Mesenchymal stem cell (in vitro differentiated cells and primary cell): ENCODE results near the gene PNMA8A. TPM values are rescaled to one million over a fixed set of nuclear protein-coding genes. Genes with fewer than 3 reads are reported as not detected.

ENCODE experiments used
- DNase-seq: peaks from one replicate; pipeline ENCODE4 v3.0.0-alpha.2; 2013
- H2AFZ ChIP-seq: one replicate; pipeline ENCODE4 v1.6.1; 2013; ENCODE audit warnings: low read depth, mild to moderate bottlenecking, control low read depth, inconsistent platforms, low read length, moderate library complexity
- H2AK5ac ChIP-seq: 2 replicates; pipeline ENCODE4 v1.6.1; 2013; ENCODE audit warnings: low read length, moderate library complexity, mild to moderate bottlenecking, inconsistent platforms; ENCODE audit not compliant: severe bottlenecking
- H2BK120ac ChIP-seq: one replicate; pipeline ENCODE4 v1.6.1; 2013; ENCODE audit warnings: low read depth, mild to moderate bottlenecking, inconsistent platforms, low read length, moderate library complexity
- H2BK12ac ChIP-seq, 2 experiments: one replicate each; pipeline ENCODE4 v1.6.1; 2013; ENCODE audit warnings: inconsistent platforms in 2 of 2, low read length in 2 of 2, mild to moderate bottlenecking in 2 of 2, moderate library complexity in 2 of 2, control low read depth in 1 of 2
- H2BK15ac ChIP-seq: one replicate; pipeline ENCODE4 v1.6.1; 2013; ENCODE audit warnings: mild to moderate bottlenecking, low read depth, inconsistent platforms; ENCODE audit not compliant: poor library complexity, severe bottlenecking
- H2BK5ac ChIP-seq: 2 replicates; pipeline ENCODE4 v1.6.1; 2013; ENCODE audit warnings: low read depth, mild to moderate bottlenecking, low read length, control low read depth, inconsistent platforms; ENCODE audit not compliant: poor library complexity, severe bottlenecking
- H3K14ac ChIP-seq, 2 experiments: one replicate each; pipeline ENCODE4 v1.6.1; 2013; ENCODE audit warnings: inconsistent platforms in 2 of 2, low read length in 2 of 2, control low read depth in 1 of 2, mild to moderate bottlenecking in 1 of 2, moderate library complexity in 1 of 2
- H3K18ac ChIP-seq, 2 experiments: one replicate each; pipeline ENCODE4 v1.6.1; 2013; ENCODE audit warnings: inconsistent platforms in 2 of 2, low read length in 2 of 2, control low read depth in 1 of 2, low read depth in 1 of 2, mild to moderate bottlenecking in 1 of 2
- H3K23ac ChIP-seq, 2 experiments: one replicate each; pipeline ENCODE4 v1.6.1; 2013; ENCODE audit warnings: inconsistent platforms in 2 of 2, low read length in 2 of 2, mild to moderate bottlenecking in 2 of 2, moderate library complexity in 2 of 2, control low read depth in 1 of 2
- H3K27ac ChIP-seq: 2 replicates; pipeline ENCODE4 v1.5.1; 2013; ENCODE audit warnings: mild to moderate bottlenecking, moderate library complexity, low read length, control low read depth, inconsistent platforms; ENCODE audit not compliant: poor library complexity, severe bottlenecking
- H3K27me3 ChIP-seq, 2 experiments: 2 replicates each; pipeline versions ENCODE4 v1.6.1 to v1.7.0; 2013; ENCODE audit warnings: low read length in 2 of 2, mild to moderate bottlenecking in 2 of 2, moderate library complexity in 2 of 2, control low read depth in 1 of 2, inconsistent platforms in 1 of 2; ENCODE audit not compliant: control insufficient read depth in 1 of 2, insufficient read depth in 1 of 2
- H3K36me3 ChIP-seq, 2 experiments: 2 replicates each; pipeline versions ENCODE4 v1.6.1 to v1.7.0; 2013; ENCODE audit warnings: low read length in 2 of 2, control low read depth in 1 of 2, inconsistent platforms in 1 of 2, low read depth in 1 of 2, mild to moderate bottlenecking in 1 of 2; ENCODE audit not compliant: insufficient read depth in 2 of 2, control insufficient read depth in 1 of 2
- H3K4ac ChIP-seq, 2 experiments: one replicate each; pipeline ENCODE4 v1.6.1; 2013; ENCODE audit warnings: inconsistent platforms in 2 of 2, low read length in 2 of 2, mild to moderate bottlenecking in 2 of 2, moderate library complexity in 2 of 2, control low read depth in 1 of 2, low read depth in 1 of 2
- H3K4me1 ChIP-seq: 2 replicates; pipeline ENCODE4 v1.6.1; 2013; ENCODE audit warnings: low read depth, low read length, control low read depth; ENCODE audit not compliant: control insufficient read depth, insufficient read depth
- H3K4me2 ChIP-seq: 2 replicates; pipeline ENCODE4 v1.6.1; 2013; ENCODE audit warnings: low read length, mild to moderate bottlenecking, inconsistent platforms; ENCODE audit not compliant: poor library complexity, severe bottlenecking
- H3K4me3 ChIP-seq, 2 experiments: 2 replicates each; pipeline versions ENCODE4 v1.5.1 to v1.7.0; 2013; ENCODE audit warnings: low read length in 2 of 2, mild to moderate bottlenecking in 2 of 2, control low read depth in 1 of 2, low read depth in 1 of 2; ENCODE audit not compliant: insufficient read depth in 1 of 2
- H3K79me1 ChIP-seq: replicated peaks from 2 replicates; pipeline ENCODE4 v1.6.1; 2013; ENCODE audit warnings: mild to moderate bottlenecking, control low read depth, low read length, inconsistent platforms; ENCODE audit not compliant: poor library complexity, severe bottlenecking
- H3K9ac ChIP-seq: 2 replicates; pipeline ENCODE4 v1.7.0; 2013; ENCODE audit warnings: mild to moderate bottlenecking, low read length, moderate library complexity
- H3K9me3 ChIP-seq: 2 replicates; pipeline ENCODE4 v1.7.0; 2013; ENCODE audit warnings: mild to moderate bottlenecking, low read length; ENCODE audit not compliant: control insufficient read depth
- H4K8ac ChIP-seq: one replicate; pipeline ENCODE4 v1.6.1; 2013; ENCODE audit warnings: inconsistent platforms, mild to moderate bottlenecking, low read length, moderate library complexity
- H4K91ac ChIP-seq: one replicate; pipeline ENCODE4 v1.6.1; 2013; ENCODE audit warnings: mild to moderate bottlenecking, low read length, inconsistent platforms
- WGBS: methylation state at CpG from one replicate; pipeline ENCODE4 v1.1.7; 2013; ENCODE audit warnings: mixed read lengths; 5-methylcytosine and 5-hydroxymethylcytosine counted together
- polyA plus RNA-seq, 2 experiments: library from polyadenylated mRNA; stranded (reverse); fragments of 200-250 nt; gene quantifications; one replicate each; pipeline ENCODE4 v1.2.3, GENCODE V29; 2013

The PNMA8A gene, protein sequence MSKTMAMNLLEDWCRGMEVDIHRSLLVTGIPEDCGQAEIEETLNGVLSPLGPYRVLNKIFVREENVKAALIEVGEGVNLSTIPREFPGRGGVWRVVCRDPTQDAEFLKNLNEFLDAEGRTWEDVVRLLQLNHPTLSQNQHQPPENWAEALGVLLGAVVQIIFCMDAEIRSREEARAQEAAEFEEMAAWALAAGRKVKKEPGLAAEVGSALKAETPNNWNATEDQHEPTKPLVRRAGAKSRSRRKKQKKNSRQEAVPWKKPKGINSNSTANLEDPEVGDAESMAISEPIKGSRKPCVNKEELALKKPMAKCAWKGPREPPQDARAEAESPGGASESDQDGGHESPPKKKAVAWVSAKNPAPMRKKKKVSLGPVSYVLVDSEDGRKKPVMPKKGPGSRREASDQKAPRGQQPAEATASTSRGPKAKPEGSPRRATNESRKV
- polyA plus RNA-seq (2013, experiment 1 of 2): 13.7 TPM
- 14.5 TPM for polyA plus RNA-seq (2013, experiment 2 of 2)

DNA sequence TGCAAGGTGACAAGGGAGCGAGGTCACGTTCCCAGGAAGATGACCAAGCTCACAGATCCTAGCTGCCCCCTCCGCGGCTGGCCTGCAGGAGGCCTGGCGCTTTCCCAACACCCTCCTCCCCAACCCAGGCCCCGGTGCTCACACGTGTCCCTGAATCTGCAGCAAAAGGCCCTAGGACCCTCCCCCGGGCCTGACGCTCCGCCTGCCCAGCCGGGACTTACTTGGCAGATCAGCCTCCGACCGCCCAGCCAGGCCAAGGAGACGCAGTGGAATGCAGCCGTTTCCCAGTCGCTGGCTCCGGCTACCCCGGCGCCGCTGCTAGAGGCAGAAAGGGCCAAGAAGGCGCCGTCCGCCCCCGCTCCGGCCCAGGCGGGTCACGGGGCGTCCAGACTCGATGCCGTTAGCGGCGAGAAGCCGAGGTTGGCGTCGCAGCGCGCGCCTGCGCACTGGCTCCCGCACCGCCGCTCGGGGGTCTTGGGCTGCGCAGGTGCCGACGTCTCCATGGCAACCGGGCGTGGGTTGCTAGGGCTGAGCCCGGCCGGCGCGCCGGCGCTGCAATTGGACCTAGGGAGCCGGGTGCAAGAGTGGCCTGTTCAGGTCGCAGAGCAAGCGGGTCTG is at the start of gene PNMA8A:
PNMA8A (minus strand) TSS at position 448 of the 618 bp plus-strand sequence. CDS start 528 bp downstream, outside the sequence.
- Histone ChIP-seq H3K27ac (peak within 1 kb of the TSS; percentile 46), H3K9me3 (no peaks in the 10 kb centered on the region), H3K14ac (peak within 1 kb of the TSS in 1 of 2 experiments; percentile 90), H2BK5ac (peak within 1 kb of the TSS; percentile 32), H2BK120ac (peak within 1 kb of the TSS; percentile 21), H4K8ac (peak within 1 kb of the TSS; percentile 94), H3K23ac (peak within 1 kb of the TSS in 1 of 2 experiments; percentile 5), H2BK15ac (peak within 1 kb of the TSS; percentile 87), H3K36me3 (peaks cover 0 to 24% of the 10 kb centered on the region in 2 experiments), H2AFZ (peak within 1 kb of the TSS; percentile 60), H3K79me1 (peaks cover 19% of the 10 kb centered on the region), H3K9ac (peak within 1 kb of the TSS; percentile 72), H4K91ac (peak within 1 kb of the TSS; percentile 78), H3K4me2 (peak within 1 kb of the TSS; percentile 95), H3K27me3 (no peaks in the 10 kb centered on the region), H3K4me1 (peaks cover 21% of the 10 kb centered on the region), H2AK5ac (peak within 1 kb of the TSS; percentile 23), H3K4me3 (peak within 1 kb of the TSS; percentile 61 to 65), H3K18ac (peak within 1 kb of the TSS; percentile 48 to 97), H2BK12ac (peak within 1 kb of the TSS in 1 of 2 experiments; percentile 74), H3K4ac (peak within 1 kb of the TSS; percentile 76 to 78)
- peak; percentile 84 for DNase-seq
- 2% methylated on average over 57 of the region's 57 CpGs for WGBS

DNA sequence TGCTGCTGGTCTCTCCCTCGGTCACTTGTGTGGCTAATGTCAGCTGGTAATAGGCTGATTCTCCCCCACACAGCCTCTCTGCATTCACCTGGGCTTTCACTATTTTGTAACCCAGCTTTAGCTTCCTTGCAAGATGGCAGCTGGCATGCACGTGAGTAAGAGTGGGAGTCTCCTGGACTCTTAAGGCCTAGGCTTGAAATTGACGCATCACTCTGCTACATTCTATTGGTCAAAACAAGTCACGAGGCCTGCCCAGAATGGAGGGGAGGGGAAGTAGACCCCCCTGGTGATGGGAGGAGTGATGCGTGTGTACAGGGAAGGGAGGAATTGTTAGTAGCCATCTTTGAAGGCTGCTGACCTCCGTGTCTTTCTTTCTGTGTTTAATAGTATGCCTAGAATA is 49.3 kb upstream of the PNMA8A start:
- no peak overlapping the region for H3K4me2 ChIP-seq
- no peak overlapping the region for H2BK120ac ChIP-seq
- no peak overlapping the region for H3K14ac ChIP-seq
- DNase-seq: no peak
- H2AFZ ChIP-seq: no peak overlapping the region
- H3K18ac ChIP-seq: no peak overlapping the region
- H3K9me3 ChIP-seq: no peaks in the 10 kb centered on the region
- no peak overlapping the region for H3K4me3 ChIP-seq
- no peaks in the 10 kb centered on the region for H3K4me1 ChIP-seq
- peaks cover 0 to 9% of the 10 kb centered on the region in 2 experiments for H3K27me3 ChIP-seq
- no peak overlapping the region for H3K9ac ChIP-seq
- no peaks in the 10 kb centered on the region for H3K36me3 ChIP-seq
- H4K8ac ChIP-seq: peak overlapping the region; percentile 12
- no peak overlapping the region for H2BK15ac ChIP-seq
- no peak overlapping the region for H2BK5ac ChIP-seq
- H3K23ac ChIP-seq: no peak overlapping the region
- no peak overlapping the region for H2BK12ac ChIP-seq
- WGBS: 89% methylated on average over 5 of the region's 6 CpGs
- H2AK5ac ChIP-seq: no peak overlapping the region
- H4K91ac ChIP-seq: no peak overlapping the region
- no peak overlapping the region for H3K27ac ChIP-seq
- no peaks in the 10 kb centered on the region for H3K79me1 ChIP-seq
- H3K4ac ChIP-seq: no peak overlapping the region

DNA sequence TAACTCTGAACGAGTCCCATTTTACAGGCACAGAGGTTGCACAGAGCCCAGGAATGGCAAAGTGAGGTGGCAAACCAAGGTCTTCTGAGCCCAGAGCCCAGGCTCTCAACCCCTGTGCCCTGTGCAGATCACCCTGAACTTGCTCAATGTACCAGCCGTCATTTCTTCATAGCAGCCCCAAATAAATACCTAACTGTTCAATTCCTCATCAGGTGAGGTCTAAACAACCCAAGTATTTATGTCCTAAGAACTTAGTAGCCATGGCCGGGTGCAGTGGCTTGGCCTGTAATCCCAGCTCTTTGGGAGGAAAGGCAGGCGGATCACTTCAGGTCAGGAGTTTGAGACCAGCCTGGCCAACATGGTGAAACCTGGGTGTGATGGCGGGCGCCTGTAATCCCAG is 46.1 kb upstream of the PNMA8A start:
- H2AFZ ChIP-seq: no peak overlapping the region
- WGBS: 93% methylated on average over 4 of the region's 6 CpGs

DNA sequence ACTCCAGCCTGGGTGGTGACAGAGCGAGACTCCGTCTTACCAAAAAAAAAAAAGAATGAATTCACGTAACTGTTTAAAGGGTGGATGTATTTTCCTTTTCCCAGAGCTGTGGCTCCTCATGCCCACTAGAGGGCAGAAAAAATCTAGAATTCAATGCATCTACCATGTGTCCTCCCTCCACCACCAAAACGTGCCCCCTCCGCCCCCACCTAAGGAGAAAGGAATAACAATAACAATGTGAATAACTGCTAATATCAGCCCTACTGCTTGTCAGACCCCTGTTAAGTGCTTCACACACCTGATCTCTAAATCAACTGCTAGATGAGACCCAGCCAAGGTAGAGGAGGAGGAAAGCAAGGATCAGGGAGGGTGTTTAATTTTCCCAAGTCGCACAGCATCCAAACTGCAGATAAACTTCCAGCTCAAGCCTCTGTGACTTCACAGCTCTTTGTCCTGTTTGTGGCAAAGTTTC is 44.6 kb upstream of the PNMA8A start:
- Histone ChIP-seq H3K9ac (no peak overlapping the region), H2BK15ac (no peak overlapping the region), H3K79me1 (no peaks in the 10 kb centered on the region), H3K4me1 (peaks cover 6% of the 10 kb centered on the region), H3K9me3 (peaks cover 7% of the 10 kb centered on the region), H2BK5ac (no peak overlapping the region), H2BK120ac (no peak overlapping the region), H3K23ac (no peak overlapping the region), H3K14ac (no peak overlapping the region), H2BK12ac (no peak overlapping the region), H3K36me3 (no peaks in the 10 kb centered on the region), H3K18ac (no peak overlapping the region), H3K4me3 (no peak overlapping the region), H3K4me2 (no peak overlapping the region), H3K27ac (no peak overlapping the region), H2AK5ac (no peak overlapping the region), H2AFZ (no peak overlapping the region), H4K91ac (no peak overlapping the region), H4K8ac (no peak overlapping the region), H3K27me3 (peaks cover 3 to 4% of the 10 kb centered on the region in 2 experiments), H3K4ac (no peak overlapping the region)
- 21% methylated on average over 5 of the region's 6 CpGs for WGBS
- peak; percentile 70 for DNase-seq

More for the DNA sequence above, 46.1 kb upstream of the PNMA8A start:
- no peak overlapping the region for H3K18ac ChIP-seq
- no peak overlapping the region for H2AK5ac ChIP-seq
- no peaks in the 10 kb centered on the region for H3K36me3 ChIP-seq
- H3K9me3 ChIP-seq: no peaks in the 10 kb centered on the region
- no peak overlapping the region for H3K9ac ChIP-seq
- H3K4me1 ChIP-seq: peaks cover 6% of the 10 kb centered on the region
- no peak overlapping the region for H2BK15ac ChIP-seq
- H2BK12ac ChIP-seq: no peak overlapping the region
- no peak overlapping the region for H3K4me3 ChIP-seq
- H3K27me3 ChIP-seq: peaks cover 3 to 4% of the 10 kb centered on the region in 2 experiments
- no peak overlapping the region for H3K23ac ChIP-seq
- no peak overlapping the region for H2BK120ac ChIP-seq
- no peak for DNase-seq
- no peak overlapping the region for H3K27ac ChIP-seq
- no peak overlapping the region for H3K14ac ChIP-seq
- no peak overlapping the region for H2BK5ac ChIP-seq
- no peak overlapping the region for H3K4me2 ChIP-seq
- H4K91ac ChIP-seq: no peak overlapping the region
- no peak overlapping the region for H4K8ac ChIP-seq
- no peaks in the 10 kb centered on the region for H3K79me1 ChIP-seq
- H3K4ac ChIP-seq: no peak overlapping the region
